IMR-90 (cell line): Measurements from ENCODE around the gene CMTM1. TPM values are rescaled to one million over a fixed set of nuclear protein-coding genes. Genes with fewer than 3 reads are reported as not detected.

Source experiments
- ATAC-seq: fragments of 200-7000 bp; cut with Tn5 transposase; 2 replicates; pipeline ENCODE4 v1.9.1; 2020; ENCODE audit warnings: low read depth, mild to moderate bottlenecking, moderate library complexity
- BruUV-seq: library from RNA; stranded (reverse); fragments of 400-500 nt; replicated peaks from 2 replicates; lab custom pipeline; 2021; lab: Mats Ljungman, UMichigan
- CTCF ChIA-PET: fragments of 300-600 bp; formaldehyde crosslinking; extraction: SDS; loops from one replicate; lab custom pipeline; 2021; ENCODE audit warnings: antibody characterized with exemption; lab: Yijun Ruan, JAX
- POLR2A ChIA-PET: fragments of 300-600 bp; sonication (Branson Sonifier 250); formaldehyde crosslinking; loops from one replicate; lab custom pipeline; 2022; ENCODE audit warnings: antibody characterized with exemption; ENCODE audit not compliant: unreplicated experiment; lab: Charles Lee
- DNase-seq: peaks from one replicate; pipeline ENCODE4 v3.0.0; 2013
- H2AFZ ChIP-seq: replicated peaks from 2 replicates; pipeline ENCODE3; 2013; ENCODE audit warnings: low read length, mild to moderate bottlenecking; ENCODE audit not compliant: poor library complexity
- H2AK5ac ChIP-seq: 2 replicates; pipeline ENCODE4 v1.6.1; 2013; ENCODE audit warnings: low read depth, low read length, inconsistent platforms
- H2AK9ac ChIP-seq: replicated peaks from 2 replicates; pipeline ENCODE3; 2013; ENCODE audit warnings: mild to moderate bottlenecking, low read depth, low read length, moderate library complexity; ENCODE audit not compliant: poor library complexity
- H2BK120ac ChIP-seq: 2 replicates; pipeline ENCODE4 v1.6.1; 2013; ENCODE audit warnings: low read depth, low read length, inconsistent platforms
- H2BK15ac ChIP-seq: 3 replicates; pipeline ENCODE4 v1.6.1; 2013; ENCODE audit warnings: low read depth, low read length, inconsistent platforms
- H2BK20ac ChIP-seq: 2 replicates; pipeline ENCODE4 v1.6.1; 2013; ENCODE audit warnings: low read depth, mild to moderate bottlenecking, inconsistent platforms, low read length, moderate library complexity
- H2BK5ac ChIP-seq: 2 replicates; pipeline ENCODE4 v1.6.1; 2013; ENCODE audit warnings: mild to moderate bottlenecking, low read depth, low read length, inconsistent platforms; ENCODE audit not compliant: poor library complexity, severe bottlenecking
- H3K14ac ChIP-seq: replicated peaks from 2 replicates; pipeline ENCODE4 v1.6.1; 2013; ENCODE audit warnings: low read depth, low read length, inconsistent platforms
- H3K18ac ChIP-seq: 2 replicates; pipeline ENCODE4 v1.6.1; 2013; ENCODE audit warnings: low read depth, low read length, control low read depth
- H3K23ac ChIP-seq: 2 replicates; pipeline ENCODE4 v1.6.1; 2013; ENCODE audit warnings: low read depth, low read length, inconsistent platforms
- H3K27ac ChIP-seq: 2 replicates; pipeline ENCODE4 v1.5.1; 2013; ENCODE audit warnings: mild to moderate bottlenecking, control low read depth, low read length; ENCODE audit not compliant: insufficient read depth
- H3K27me3 ChIP-seq: 2 replicates; pipeline ENCODE4 v1.6.1; 2013; ENCODE audit warnings: low read length; ENCODE audit not compliant: control insufficient read depth, insufficient read depth
- H3K36me3 ChIP-seq: 2 replicates; pipeline ENCODE4 v1.6.1; 2013; ENCODE audit warnings: low read length, mixed read lengths; ENCODE audit not compliant: control insufficient read depth, insufficient read depth
- H3K4ac ChIP-seq: 2 replicates; pipeline ENCODE4 v1.6.1; 2013; ENCODE audit warnings: low read depth, low read length, inconsistent platforms
- H3K4me1 ChIP-seq: 2 replicates; pipeline ENCODE4 v1.6.1; 2013; ENCODE audit warnings: low read length, mixed read lengths; ENCODE audit not compliant: control insufficient read depth, insufficient read depth
- H3K4me2 ChIP-seq: 2 replicates; pipeline ENCODE4 v1.6.1; 2013; ENCODE audit warnings: low read depth, mild to moderate bottlenecking, control low read depth, low read length, moderate library complexity
- H3K4me3 ChIP-seq: 2 replicates; pipeline ENCODE4 v1.5.1; 2013; ENCODE audit warnings: low read depth, mild to moderate bottlenecking, control low read depth, low read length, moderate library complexity; ENCODE audit not compliant: insufficient read depth
- H3K56ac ChIP-seq: 2 replicates; pipeline ENCODE4 v1.6.1; 2013; ENCODE audit warnings: low read length, inconsistent platforms; ENCODE audit not compliant: insufficient read depth; ENCODE audit errors: extremely low read depth
- H3K79me1 ChIP-seq, 2 experiments: 2 replicates each; pipeline ENCODE4 v1.6.1; 2013; ENCODE audit warnings: low read length in 2 of 2, inconsistent platforms in 1 of 2, low read depth in 1 of 2
- H3K9ac ChIP-seq: 2 replicates; pipeline ENCODE4 v1.6.1; 2013; ENCODE audit warnings: low read depth, low read length, control low read depth
- H3K9me1 ChIP-seq: 2 replicates; pipeline ENCODE4 v1.6.1; 2013; ENCODE audit warnings: low read length, inconsistent platforms; ENCODE audit not compliant: insufficient read depth
- H3K9me3 ChIP-seq: 2 replicates; pipeline ENCODE4 v1.6.1; 2013; ENCODE audit warnings: low read length; ENCODE audit not compliant: control insufficient read depth, insufficient read depth
- H4K20me1 ChIP-seq: 2 replicates; pipeline ENCODE4 v1.6.1; 2013; ENCODE audit warnings: low read length, inconsistent platforms; ENCODE audit not compliant: insufficient read depth
- H4K5ac ChIP-seq: 2 replicates; pipeline ENCODE4 v1.6.1; 2013; ENCODE audit warnings: mild to moderate bottlenecking, low read depth, low read length, control low read depth
- H4K8ac ChIP-seq, 2 experiments: 2 replicates each; pipeline ENCODE4 v1.6.1; 2013; ENCODE audit warnings: low read depth in 2 of 2, low read length in 2 of 2, control low read depth in 1 of 2, inconsistent platforms in 1 of 2
- H4K91ac ChIP-seq: 2 replicates; pipeline ENCODE4 v1.6.1; 2013; ENCODE audit warnings: low read depth, low read length, inconsistent platforms; ENCODE audit not compliant: insufficient read depth
- BHLHE40 ChIP-seq: fragments of 150-350 bp; IDR thresholded peaks from 2 replicates; pipeline ENCODE4 v1.6.1; 2016; ENCODE audit warnings: mild to moderate bottlenecking, low read depth, low read length
- CEBPB ChIP-seq: IDR thresholded peaks from 2 replicates; pipeline ENCODE4 v1.6.1; 2012; ENCODE audit warnings: low read depth, low read length, improper control_type of control experiment
- CHD1 ChIP-seq: IDR thresholded peaks from 2 replicates; pipeline ENCODE4 v1.6.1; 2012; ENCODE audit warnings: low read depth, low read length, improper control_type of control experiment
- MAFK ChIP-seq: IDR thresholded peaks from 2 replicates; pipeline ENCODE4 v1.6.1; 2012; ENCODE audit warnings: low read depth, low read length, improper control_type of control experiment
- MAZ ChIP-seq: IDR thresholded peaks from 2 replicates; pipeline ENCODE4 v1.6.1; 2012; ENCODE audit warnings: low read depth, mild to moderate bottlenecking, low read length, improper control_type of control experiment, moderate library complexity, borderline replicate concordance
- MXI1 ChIP-seq: IDR thresholded peaks from 2 replicates; pipeline ENCODE4 v1.6.1; 2012; ENCODE audit warnings: low read depth, mild to moderate bottlenecking, low read length, moderate library complexity, borderline replicate concordance
- NFE2L2 ChIP-seq: fragments of 150-350 bp; IDR thresholded peaks from 2 replicates; pipeline ENCODE4 v1.6.1; 2016; ENCODE audit warnings: low read depth, mild to moderate bottlenecking, low read length
- POLR2A ChIP-seq: IDR thresholded peaks from 2 replicates; pipeline ENCODE4 v1.6.1; 2012; ENCODE audit warnings: mild to moderate bottlenecking, low read depth, low read length
- RAD21 ChIP-seq: IDR thresholded peaks from 2 replicates; pipeline ENCODE4 v1.6.1; 2012; ENCODE audit warnings: low read length, improper control_type of control experiment
- RCOR1 ChIP-seq: IDR thresholded peaks from 2 replicates; pipeline ENCODE4 v1.6.1; 2012; ENCODE audit warnings: mild to moderate bottlenecking, low read length, improper control_type of control experiment; ENCODE audit not compliant: insufficient replicate concordance
- RFX5 ChIP-seq: IDR thresholded peaks from 2 replicates; pipeline ENCODE4 v1.8.0; 2012; ENCODE audit warnings: low read depth, mild to moderate bottlenecking, low read length, moderate library complexity
- SMC3 ChIP-seq: fragments of 150-350 bp; IDR thresholded peaks from 2 replicates; pipeline ENCODE4 v1.6.1; 2016; ENCODE audit warnings: low read depth, mild to moderate bottlenecking, antibody characterized with exemption, low read length, moderate library complexity
- WGBS, 2 experiments: methylation state at CpG; one replicate each; pipeline versions ENCODE4 v1.1.5 to v1.1.7; 2013; ENCODE audit warnings: missing lambda C conversion rate in 2 of 2; ENCODE audit not compliant: insufficient read length in 1 of 2; ENCODE audit errors: extremely low coverage in 2 of 2; 5-methylcytosine and 5-hydroxymethylcytosine counted together
- dilution Hi-C: fragments of 300-500 bp; cut with HindIII; formaldehyde crosslinking; loops from one replicate; pipeline ENCODE4 v1.14.3; 2018; ENCODE audit warnings: low sequenced_read_pairs; ENCODE audit not compliant: unreplicated experiment
- in situ Hi-C: fragments of 300-500 bp; cut with MboI; formaldehyde crosslinking; loops from 3 replicates; pipeline ENCODE4 v1.14.3; 2019; ENCODE audit warnings: low sequenced_read_pairs, inconsistent platforms, mixed read lengths
- intact Hi-C: fragments of 100-400 bp; cut with micrococcal nuclease; formaldehyde crosslinking; loops from 2 replicates; pipeline ENCODE4 v1.10.0; 2022
- polyA plus RNA-seq, 3 experiments: library from polyadenylated mRNA; depleted of rRNA; stranded (reverse); fragments of >200 nt; gene quantifications; 2 replicates each; pipeline ENCODE4 v1.2.3, GENCODE V29; 2012; ENCODE audit warnings: low replicate concordance in 1 of 3
- total RNA-seq: library from RNA; depleted of rRNA; stranded (reverse); fragments of >200 nt; gene quantifications from 2 replicates; pipeline ENCODE4 v1.2.3, GENCODE V29; 2012
- TF ChIP-seq, protein P1 (sequence below): fragments of 150-350 bp; IDR thresholded peaks from 2 replicates; pipeline ENCODE4 v1.6.1; 2017; ENCODE audit warnings: mild to moderate bottlenecking, antibody characterized with exemption, low read length, low read depth
- TF ChIP-seq, protein P2 (sequence below): fragments of 150-350 bp; IDR thresholded peaks from 2 replicates; pipeline ENCODE4 v1.6.1; 2016; ENCODE audit warnings: low read depth, mild to moderate bottlenecking, low read length, moderate library complexity, borderline replicate concordance

Gene CMTM1
- total and polyA plus RNA-seq, 2 of the 4 experiments (the other 2 are of a cell fraction) = 0.54 to 2.1 TPM

DNA sequence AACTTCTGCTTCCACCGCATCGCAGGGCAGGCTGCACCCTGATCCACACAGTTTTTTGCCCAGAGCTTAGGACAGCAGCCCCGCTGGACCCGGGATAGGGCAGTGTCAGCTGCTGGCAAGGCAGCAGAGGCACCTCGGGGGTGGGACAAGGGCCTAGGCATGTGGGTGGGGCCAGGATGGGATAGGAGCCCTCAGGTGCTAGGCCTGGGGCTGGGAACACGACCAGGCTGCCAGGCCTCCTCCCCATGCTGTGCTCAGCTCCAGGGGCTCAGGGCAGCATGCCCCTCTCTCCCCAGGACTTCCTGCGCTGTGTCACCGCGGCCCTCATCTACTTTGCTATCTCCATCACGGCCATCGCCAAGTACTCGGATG, 42.9 kb downstream of the CMTM1 start (continued):
- TF ChIP-seq MAZ (no peak), RFX5 (no peak), MXI1 (no peak), BHLHE40 (no peak)

DNA sequence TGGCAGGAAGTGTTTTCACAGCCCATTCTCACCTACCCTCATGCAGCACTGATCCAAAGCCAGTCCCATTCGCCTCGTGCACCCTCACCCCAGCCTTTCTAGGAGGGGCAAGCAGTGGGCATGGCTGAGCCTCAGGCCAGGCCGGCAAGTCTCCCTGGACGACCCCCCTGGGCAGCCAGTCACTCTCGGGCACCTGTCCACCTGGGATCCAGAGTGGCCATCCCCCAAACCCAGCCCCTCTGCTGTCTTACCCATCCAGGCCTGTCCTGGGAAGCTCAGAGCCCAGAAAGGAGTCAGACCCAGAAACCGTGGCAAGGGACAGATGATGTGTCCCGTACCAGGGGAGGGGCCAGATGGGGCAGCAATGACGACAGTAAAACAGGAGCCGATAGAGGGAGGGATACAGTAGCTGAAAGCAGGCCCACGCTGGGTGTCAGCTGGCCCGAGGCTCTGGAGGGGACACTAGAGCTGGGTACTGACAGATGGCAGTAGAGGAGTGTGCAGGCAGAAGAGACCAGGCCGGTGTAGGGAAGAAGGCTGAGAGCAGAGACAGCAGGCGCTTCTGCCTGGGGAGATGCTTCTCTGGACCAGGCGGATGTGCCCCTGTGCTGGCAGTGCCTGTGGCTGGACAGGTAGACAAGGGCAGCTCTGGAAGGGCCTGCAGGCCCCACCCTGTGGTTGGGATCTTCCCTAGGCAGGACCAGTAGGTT, 44.0 kb downstream of the CMTM1 start:
- Histone ChIP-seq H3K9ac (no peak overlapping the region), H4K91ac (no peak overlapping the region), H3K79me1 (peaks cover 16 to 47% of the 10 kb centered on the region in 2 experiments), H2BK5ac (no peak overlapping the region), H3K4me3 (no peak overlapping the region), H4K5ac (no peak overlapping the region), H3K4ac (peak overlapping the region; percentile 3; the same call in 1 of the 2 replicates), H4K20me1 (peaks cover 17% of the 10 kb centered on the region), H2BK20ac (no peak overlapping the region), H2AK9ac (peak overlapping the region; percentile 34), H3K23ac (no peak overlapping the region), H3K27ac (no peak overlapping the region), H3K18ac (no peak overlapping the region), H2BK15ac (no peak overlapping the region), H3K36me3 (peaks cover 53% of the 10 kb centered on the region), H3K4me1 (peaks cover 19% of the 10 kb centered on the region), H2AK5ac (no peak overlapping the region), H3K9me1 (peaks cover 10% of the 10 kb centered on the region), H2BK120ac (no peak overlapping the region), H3K4me2 (no peak overlapping the region), H3K9me3 (no peaks in the 10 kb centered on the region), H3K14ac (no peak overlapping the region), H3K27me3 (no peaks in the 10 kb centered on the region), H3K56ac (no peak overlapping the region), H2AFZ (no peak overlapping the region), H4K8ac (no peak overlapping the region)
- DNase-seq (no peak), ATAC-seq (no peak)
- in situ Hi-C loops = no loop called here
- ChIA-PET POLR2A (no interaction called here), CTCF (no interaction called here)
- 80% methylated on average over 3 of the region's 14 CpGs; no CpG with 5 or more reads in 1 of the 2 experiments for WGBS, 2 experiments
- BruUV-seq = no TSS peak
- dilution Hi-C loops = no loop called here
- intact Hi-C loops = no loop called here
- TF ChIP-seq NFE2L2 = no peak
- no peak for TF ChIP-seq MXI1
- TF ChIP-seq POLR2A = no peak
- TF ChIP-seq, protein P1, sequence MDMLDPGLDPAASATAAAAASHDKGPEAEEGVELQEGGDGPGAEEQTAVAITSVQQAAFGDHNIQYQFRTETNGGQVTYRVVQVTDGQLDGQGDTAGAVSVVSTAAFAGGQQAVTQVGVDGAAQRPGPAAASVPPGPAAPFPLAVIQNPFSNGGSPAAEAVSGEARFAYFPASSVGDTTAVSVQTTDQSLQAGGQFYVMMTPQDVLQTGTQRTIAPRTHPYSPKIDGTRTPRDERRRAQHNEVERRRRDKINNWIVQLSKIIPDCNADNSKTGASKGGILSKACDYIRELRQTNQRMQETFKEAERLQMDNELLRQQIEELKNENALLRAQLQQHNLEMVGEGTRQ = no peak
- no peak for TF ChIP-seq RFX5
- no peak for TF ChIP-seq MAZ
- TF ChIP-seq RAD21 = no peak
- no peak for TF ChIP-seq BHLHE40
- TF ChIP-seq SMC3 = no peak
- no peak for TF ChIP-seq CEBPB
- TF ChIP-seq RCOR1 = no peak
- TF ChIP-seq MAFK = no peak
- TF ChIP-seq, protein P2, sequence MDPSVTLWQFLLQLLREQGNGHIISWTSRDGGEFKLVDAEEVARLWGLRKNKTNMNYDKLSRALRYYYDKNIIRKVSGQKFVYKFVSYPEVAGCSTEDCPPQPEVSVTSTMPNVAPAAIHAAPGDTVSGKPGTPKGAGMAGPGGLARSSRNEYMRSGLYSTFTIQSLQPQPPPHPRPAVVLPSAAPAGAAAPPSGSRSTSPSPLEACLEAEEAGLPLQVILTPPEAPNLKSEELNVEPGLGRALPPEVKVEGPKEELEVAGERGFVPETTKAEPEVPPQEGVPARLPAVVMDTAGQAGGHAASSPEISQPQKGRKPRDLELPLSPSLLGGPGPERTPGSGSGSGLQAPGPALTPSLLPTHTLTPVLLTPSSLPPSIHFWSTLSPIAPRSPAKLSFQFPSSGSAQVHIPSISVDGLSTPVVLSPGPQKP = no peak
- TF ChIP-seq CHD1 = no peak
